ENCODE results near the gene PDE4D.
"Not testable (repeated sequence)": the region's sequence is repeated elsewhere in the genome, so short reads cannot be mapped to it uniquely, and the experiment has no call there.

The PDE4D gene

DNA sequence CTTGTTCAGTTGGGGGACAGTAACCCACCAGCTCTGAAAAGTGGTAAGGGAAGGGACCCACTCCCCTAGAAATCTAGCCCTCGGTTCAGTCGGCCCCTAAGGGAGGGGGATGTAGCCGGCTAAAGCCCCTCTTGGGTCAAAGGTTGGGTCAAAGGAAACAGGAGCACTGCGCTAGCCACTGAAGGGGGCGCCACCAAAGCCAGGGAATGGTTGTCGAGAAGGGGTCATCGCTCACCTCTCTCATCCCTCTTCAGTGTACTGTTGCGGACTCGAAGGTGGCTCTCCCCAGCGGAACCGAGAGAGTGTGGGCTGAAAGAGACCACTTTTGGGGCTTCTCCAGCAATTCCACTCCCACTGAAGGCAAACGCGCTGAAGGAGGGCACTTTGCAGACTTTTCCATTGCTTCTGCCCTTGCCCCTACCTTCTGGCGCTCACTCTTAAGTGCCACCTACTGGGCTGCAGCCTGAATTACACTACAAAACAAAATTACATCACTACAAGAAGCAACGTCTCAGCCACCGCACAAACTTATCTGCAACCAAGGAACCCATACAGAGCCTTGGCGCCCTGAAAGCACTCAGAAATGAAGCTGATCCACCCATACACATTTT is 396.9 kb downstream of the PDE4D start:
- DNase-seq = no peak

DNA sequence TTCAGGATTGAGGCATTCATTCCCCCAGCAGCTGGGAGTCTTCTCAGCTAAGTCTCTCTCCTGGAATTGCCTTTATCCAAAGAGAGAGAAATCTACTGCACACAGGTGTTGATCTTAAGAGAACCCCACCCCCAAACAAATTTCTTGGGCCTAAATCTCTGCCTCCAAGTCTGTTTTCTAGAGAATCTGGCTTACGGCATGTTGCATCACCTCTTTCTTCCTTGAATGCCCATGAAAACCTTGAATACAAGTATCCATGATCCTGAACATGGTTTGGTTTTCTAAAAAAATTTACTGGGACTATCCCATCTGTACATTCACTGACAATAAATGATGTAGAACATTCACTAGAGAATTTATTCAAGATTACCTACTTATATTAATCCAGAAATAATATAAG is 401.6 kb downstream of the PDE4D start:
- DNase-seq = no peak

DNA sequence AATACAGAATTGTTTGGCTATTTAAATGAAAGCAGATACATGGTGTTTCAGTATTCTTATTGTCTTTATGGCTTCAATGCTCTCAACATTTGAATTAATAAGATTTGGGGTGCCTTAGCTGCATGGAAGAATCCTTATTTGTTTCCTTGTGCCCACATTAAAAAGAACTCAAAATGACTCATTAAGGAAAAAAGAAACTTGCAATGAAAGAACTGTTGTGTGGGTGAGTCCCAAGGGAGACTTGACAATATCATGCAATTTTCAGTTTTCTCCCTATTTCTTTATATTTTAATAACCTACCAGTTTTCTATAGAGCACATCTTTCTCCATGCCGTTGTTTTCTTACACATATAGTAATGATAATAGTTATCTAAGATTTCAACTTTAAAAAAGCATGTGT is 404.0 kb downstream of the PDE4D start:
- no peak for DNase-seq

DNA sequence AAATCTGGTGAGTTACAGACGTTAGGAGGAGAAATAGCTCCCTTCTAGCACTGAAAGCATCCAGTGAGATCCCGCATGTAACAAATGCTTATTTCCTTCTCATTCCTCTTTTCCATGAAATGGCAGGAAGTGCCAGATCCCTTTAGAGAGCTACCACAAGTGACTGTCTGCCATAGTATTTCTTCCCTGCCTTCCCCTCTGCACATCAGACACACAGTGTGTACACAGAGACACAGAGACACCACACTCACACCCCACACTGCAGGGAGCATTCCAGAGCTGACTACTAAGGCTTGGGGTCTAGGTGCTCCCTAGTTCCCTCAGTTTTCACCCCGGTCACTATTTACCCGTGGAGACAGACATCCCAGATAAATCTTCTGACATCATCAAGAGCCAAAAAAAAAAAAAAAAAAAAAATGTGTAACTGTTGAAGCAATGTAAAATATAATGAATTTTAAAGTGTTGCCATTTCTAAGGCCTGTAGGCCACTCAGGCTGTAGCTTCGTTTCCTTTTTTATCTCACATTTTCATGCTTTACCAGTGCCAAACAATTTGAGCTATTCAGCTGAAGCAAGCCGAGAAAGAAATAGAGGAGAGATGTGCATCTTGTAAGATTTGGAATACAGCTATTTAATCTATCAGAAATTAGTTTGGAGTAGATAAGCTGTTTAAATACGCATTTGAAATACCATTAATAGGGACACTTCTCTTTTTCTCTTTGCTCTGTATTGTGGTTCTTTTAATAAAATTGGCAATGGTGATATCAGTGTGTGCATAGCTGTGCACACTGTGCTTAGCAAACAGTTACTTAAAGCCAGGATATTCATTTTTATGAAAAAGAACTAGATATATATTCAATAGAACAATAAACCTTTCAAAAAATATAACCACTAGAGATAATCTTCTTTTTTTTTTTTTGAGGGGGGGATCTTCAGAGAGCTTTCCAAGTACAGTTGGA is 405.5 kb downstream of the PDE4D start:
- DNase-seq = no peak

DNA sequence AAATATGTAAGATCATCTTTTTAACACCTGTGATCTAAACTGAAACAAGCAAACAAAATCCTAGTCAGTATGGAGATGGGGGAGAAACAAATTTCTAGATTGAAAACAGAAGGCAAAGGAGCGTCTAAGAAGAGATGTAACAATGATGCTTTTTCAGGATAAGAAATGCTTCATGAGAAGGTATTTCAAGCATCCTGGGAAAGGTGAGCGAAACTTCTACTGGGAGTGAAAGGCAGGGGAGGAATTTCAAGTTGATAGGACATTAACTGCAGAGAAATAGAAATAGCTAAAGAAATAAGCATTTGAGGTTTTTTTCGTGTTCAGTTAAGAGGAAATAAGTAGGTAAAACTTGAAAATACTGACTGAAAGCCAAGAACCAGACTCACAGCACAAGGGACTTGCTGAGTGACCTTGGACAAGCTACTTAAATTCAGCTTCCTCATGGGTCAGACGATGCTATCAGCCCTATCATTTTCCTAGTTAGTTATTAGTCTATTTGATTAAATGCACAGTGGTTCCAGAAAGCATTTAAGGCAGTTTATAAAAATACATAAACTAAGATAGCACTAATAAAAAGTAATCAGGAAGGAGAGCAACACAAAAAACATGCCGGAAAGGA is 406.3 kb downstream of the PDE4D start:
- DNase-seq = no peak

DNA sequence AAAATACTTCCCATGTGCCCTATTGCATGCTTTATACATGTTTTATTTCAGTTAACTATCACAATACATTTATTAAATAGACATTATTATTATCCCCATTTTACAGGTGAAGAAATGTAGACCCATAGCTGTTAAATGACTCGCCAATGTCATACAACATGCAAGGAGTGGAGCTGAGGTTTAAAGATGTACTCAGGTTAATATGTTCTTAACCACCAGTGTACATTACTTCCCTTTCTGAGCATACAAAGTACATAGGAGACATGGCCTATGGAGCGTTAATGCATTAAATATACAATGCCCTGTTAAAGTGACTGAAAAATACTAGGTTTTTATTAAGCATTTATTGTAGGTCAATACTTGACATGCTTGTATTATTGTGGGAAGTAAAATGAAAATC is 407.0 kb downstream of the PDE4D start:
- no peak for DNase-seq

DNA sequence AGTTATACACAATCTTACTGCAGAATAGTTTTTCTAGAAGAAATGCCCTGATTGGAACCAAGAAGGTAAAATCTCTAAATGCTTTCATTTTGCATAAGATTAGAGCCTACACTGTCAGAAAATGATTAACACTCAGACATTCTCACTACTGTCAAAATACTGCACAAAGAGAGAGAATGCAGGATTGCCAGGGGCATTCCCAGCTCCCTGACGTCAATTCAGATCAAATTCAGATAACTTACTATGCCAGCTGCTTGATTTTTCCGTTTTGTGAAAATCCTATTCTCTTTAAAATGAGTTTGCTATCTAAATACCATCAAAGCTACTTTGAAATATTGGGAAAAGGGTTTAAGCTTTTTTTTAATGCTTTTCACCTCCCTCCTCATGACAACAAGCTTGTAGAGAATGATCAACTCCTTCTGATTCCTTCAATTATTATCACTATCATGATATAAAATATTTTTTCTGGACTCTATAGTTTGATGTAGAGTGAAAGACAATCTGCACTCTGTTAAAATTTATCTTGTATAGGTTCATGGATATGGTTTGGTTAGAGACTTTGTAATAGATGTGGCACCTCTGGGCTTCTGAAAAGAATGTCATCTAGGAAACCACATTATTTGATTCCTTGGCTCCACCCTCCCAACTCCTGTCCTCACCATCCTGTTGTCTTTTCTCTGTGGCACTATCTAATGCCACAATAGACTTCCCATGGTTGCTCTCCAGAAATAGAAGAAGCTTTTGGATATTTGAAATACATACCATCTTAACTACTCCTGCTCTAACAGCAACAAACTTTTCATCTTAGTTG is 407.7 kb downstream of the PDE4D start:
- DNase-seq = no peak

DNA sequence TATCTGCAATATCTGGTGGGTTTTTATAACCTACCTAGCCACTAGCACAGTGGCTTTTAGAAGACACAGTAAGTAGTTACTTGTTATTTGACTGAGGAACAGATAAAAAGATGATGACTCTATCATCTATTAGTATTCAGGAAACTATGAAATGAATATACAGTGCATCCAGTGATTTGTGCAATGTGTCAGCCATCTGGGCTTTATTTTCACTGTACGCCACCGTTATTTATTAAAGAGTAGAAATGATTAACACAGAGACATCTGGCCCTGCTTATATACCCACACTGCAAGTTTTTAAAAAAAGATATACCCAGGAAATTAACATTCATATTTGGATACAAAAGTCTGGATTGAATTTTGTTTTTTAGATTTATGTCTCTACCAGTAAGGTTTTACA is 408.4 kb downstream of the PDE4D start:
- no peak for DNase-seq

DNA sequence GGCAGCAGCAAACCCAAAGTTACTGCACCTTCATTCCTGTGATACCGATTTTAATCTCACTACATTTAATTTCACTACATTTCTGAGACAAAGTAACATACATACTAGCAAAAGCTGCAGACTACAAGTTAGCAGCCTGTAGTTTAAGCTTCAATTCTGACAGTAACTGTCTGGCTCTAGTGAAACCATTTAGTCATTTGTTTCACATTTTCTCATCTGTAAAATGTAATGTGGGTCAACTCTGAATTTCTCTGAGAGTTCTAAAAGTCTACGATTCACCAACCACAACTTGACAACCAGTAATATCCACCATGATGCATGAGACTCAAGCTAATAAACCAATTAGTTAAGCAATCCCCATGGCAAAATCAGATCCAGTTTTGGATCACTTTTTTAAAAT is 408.9 kb downstream of the PDE4D start:
- no peak for DNase-seq

DNA sequence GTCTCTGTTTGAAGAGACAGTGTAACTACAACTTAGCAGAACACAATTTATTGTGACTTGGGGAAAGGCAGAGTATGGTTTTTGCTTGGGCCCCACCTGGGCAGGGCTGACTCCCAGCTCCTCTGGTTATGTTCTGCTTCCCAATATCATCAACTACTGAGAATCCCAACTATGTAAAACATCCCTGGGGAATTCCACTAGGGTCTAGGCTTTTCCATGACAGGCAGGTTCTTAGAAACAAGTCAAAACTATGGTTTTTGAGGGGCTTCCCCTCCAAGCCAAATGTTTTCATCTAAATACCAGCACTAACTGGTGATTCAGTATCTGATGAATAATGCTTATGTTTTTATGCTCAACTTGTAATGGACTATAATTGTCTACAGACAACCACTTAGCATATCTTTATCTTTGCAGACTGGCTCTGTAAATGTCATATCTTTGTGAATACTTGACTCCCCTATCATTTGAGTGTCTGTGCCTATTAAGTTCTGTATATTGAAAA is 409.5 kb downstream of the PDE4D start:
- no peak for DNase-seq

DNA sequence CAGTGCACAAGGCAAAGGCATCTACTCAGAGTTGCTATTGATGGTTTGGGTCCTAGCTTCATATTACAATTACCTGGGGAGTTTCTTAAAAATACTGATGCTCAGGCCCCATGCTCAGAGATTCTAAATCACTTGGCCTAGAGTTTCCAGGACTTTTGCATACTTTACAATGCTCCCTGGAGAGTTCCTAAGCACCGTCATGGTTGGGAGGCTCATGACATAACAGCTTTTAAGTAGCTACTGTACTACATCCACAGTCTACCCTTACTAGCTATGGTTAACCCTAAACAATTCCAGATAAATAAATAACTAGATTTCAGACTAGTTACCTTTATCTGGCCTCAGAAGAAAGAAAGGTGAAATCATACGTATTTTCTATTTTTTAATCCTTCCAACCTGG is 414.4 kb downstream of the PDE4D start:
- DNase-seq = no peak

DNA sequence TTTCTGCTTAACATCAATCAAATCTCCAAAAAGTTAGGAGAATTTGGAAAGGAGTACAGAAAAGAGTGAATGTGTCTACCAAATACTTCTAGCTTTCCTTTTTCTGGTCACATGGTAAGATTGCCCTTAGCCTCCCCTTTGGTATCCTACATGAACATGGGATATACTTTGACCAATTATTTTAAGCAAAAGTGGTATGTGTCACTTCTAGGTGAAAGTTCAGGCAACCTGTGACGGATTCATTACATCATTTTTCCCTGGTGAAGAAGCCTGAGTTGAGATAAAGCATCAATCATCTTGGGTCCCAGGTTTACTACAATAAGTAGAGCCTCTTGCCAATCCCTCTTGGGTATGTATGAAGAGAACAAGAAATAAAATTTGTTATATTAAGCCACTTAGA is 419.2 kb downstream of the PDE4D start:
- no peak for DNase-seq

DNA sequence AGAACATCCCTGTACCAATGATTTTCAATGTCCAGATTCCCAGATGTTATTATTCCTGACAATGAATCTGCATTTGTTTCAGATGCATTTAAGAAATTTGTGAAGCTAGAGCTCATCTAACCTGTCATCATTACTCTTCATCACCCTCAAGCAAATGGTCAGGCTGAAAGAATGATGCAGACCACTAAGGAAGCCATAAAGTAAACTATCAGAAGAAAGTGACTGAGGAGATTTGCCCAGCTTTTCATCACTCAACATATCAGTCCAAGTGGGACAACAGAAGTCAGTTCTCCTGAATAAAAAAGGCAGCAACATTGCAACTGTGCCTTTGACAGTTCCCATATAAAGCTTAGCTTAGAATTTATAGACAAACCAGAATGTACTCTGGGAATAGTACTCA is 419.9 kb downstream of the PDE4D start:
- DNase-seq = no peak

DNA sequence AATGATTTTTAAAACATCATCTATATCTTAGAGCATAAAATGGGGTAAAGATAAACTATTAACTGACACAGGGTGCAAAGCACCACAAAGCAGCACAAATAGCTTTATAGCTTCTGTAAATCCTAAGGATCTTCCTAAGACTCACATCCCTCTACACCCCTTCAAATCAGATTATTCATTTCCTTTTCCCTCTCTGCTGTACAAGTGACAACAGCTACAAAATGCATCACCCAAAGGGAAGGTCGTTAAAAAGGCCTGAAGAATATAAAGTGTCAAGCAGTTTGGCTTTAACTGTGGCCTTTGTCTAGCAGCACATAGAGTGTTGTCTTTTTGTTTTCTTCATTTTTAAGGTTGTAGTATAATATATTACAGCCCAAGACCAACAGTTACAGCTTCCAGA is 422.1 kb downstream of the PDE4D start:
- no peak for DNase-seq

DNA sequence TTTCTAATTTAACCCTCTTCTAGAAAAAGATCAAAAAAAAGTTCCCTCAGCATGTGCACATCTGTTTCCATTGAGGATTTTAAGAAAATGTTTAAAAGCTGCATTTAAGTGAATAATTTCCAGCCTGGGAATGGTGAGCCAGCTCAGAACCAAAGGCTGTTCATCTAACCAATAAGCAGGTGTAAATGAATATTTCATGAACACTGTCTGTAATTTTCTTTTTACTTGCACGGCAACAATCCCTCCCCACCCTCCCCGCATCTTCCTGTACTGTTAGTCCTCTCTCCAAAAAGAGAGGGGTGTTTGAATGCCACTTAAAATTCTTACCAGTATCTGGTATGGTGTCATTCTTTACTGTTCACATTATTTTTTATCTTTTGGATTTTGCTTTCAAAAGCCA is 425.6 kb downstream of the PDE4D start:
- no peak for DNase-seq

DNA sequence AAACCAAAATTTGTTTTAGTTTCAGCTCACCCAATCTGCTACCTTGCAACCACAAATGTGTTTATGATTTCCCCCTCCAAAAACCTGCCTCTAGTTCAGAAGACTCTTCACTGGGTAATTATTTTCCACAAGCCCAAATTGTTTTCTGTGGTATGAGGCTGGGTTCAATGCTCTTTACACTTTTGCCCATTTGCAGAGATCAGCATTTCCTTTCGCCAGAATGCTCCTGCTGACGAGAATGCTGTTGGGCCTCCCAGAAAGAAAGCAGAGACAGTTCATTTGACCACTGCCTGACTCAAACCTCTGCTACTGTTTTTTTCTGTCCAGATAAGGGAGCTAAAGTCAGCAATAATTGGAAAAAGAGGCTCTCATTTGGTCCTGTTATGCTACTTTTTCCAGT is 427.3 kb downstream of the PDE4D start:
- DNase-seq = no peak

DNA sequence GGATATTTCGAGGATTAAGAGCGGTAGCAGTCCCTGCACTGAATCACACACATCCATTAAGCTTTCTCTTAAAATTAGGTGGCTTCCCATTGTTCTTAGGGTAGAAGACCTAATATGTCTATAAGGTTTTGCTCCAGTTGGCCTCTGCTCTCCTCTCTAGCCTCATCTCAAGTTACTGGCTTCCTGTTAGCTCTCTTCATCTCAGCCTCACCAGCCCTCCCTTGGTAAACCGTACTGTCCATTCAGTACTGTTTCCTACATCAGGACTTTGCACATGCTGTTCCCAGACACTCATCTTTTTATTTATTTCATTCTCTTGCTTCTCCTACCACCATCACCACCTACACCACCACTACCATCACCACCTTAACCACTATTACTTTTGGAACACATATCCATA is 428.6 kb downstream of the PDE4D start:
- no peak for DNase-seq

DNA sequence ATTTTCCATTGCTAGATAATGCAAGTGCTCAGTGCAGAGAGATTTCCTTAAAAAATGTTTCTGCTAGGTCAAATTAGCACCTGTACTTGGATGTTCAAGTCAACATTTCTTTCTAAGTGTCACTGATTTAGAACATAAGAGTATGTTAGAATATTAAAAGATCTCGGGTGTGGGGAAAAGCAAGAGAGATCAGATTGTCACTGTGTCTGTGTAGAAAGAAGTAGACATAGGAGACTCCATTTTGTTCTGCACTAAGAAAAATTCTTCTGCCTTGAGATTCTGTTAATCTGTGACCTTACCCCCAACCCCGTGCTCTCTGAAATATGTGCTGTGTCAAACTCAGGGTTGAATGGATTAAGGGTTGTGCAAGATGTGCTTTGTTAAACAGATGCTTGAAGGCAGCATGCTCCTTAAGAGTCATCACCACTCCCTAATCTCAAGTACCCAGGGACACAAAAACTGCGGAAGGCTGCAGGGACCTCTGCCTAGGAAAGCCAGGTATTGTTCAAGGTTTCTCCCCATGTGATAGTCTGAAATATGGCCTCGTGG is 429.8 kb downstream of the PDE4D start:
- not testable (repeated sequence) for DNase-seq

DNA sequence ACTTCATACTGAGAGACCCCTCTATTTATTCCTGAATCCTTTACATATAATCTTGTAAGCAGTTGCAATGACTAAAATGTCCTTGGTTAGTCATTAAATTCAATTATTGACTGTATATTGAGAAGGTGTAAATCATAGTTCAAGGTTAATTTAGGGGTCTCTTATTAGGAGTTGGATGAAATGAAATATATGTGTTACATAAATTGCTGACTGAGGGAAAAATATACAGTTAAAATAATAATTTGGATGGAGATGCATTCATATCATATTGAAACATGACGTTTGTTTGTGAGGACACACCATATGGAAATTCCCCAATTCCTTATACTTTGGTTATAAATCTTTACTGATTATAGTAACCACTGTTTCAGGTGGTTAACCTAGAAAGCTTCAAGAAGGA is 430.6 kb downstream of the PDE4D start:
- no peak for DNase-seq

DNA sequence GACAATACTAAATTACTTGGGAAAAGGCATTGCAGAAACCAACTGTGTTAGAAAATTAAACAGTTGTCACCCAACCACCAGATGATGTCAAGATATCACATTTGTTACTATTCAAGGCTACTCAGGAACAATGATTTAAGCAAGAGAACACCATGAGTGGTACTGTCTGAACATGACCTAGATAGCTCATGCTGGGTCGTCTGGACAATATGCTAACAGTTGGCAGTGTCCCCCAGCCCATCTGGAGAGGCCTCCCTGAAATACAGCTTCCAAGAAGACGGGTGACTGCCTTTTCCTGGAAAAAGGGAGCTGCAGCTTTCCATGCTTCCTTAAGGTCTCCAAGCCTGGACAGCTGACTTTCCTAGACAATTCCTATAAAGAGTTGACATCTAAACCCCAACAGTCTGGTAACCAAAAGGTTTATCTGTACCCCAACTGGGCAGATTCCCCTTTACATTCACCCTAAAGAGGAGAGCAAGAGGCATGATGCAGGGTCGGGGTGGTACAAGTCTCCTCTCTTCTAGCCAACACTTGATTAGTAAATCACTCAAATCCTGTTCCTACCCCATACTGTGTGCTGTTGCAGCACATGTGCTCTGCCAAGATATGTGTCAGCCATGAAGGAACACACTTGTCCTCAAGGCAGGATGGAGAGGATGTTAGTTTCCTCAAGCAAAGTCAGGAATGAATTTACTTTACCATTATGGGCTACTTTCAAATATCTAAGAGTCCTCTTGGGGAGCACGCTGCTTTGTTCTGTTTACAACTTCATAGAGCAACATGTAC is 433.0 kb downstream of the PDE4D start:
- DNase-seq = no peak

DNA sequence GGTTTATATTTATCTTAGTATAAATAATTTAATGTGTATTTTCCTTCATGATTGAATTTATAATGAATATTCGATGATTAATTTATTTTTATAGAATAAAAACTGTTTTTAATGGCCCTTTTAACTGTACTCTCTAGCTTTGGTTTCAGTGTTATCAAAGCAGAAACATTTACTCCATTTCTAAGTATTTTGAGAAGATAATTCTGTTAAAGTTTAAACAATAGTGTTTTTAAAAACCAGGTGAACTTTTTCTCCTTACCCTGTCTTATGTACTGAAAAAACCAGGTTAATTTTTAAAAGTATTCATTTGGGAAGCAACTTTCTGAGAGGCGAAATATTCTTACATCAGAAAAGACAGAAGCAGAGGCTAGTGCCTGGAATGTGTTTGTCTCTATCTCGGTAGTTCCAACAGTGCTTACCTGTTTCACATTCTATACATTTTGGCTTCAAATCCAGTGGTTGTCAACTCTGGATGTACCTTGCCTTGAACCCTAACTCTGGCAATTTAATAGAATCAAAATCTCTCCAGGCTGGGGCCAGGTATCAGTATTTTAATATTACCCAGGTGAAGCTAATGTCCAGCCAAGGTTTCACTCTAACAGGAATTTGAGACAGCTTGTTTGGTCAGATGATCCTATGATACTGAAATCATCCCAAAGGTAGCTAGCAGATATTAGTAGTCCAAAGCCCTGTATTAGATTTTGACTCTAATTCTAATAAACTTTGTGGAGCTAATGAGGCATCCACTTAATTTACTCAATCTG is 434.4 kb downstream of the PDE4D start:
- DNase-seq = no peak

All from CD4-positive, alpha-beta T cell treated with Interleukin-10 for 1 hour (primary cell).